SU-DHL-6 (cell line): ENCODE measurements around the gene CLIC1.

ENCODE experiments used
- H2AFZ ChIP-seq: fragments of 200-600 bp; sonication (generic); 2 replicates; pipeline ENCODE4 v1.6.1; 2014; ENCODE audit warnings: low read depth, mild to moderate bottlenecking, moderate library complexity, mixed read lengths, antibody characterized with exemption, low read length; ENCODE audit not compliant: severe bottlenecking
- H3F3A ChIP-seq: fragments of 200-600 bp; shearing (Covaris generic); 2 replicates; pipeline ENCODE4 v1.6.0; 2016; ENCODE audit warnings: antibody characterized with exemption, mild to moderate bottlenecking; ENCODE audit not compliant: insufficient read depth
- H3K27ac ChIP-seq: fragments of 200-600 bp; sonication (generic); 2 replicates; pipeline ENCODE4 v1.5.1; 2016; ENCODE audit warnings: low read depth, mild to moderate bottlenecking, low read length, moderate library complexity, mixed read lengths
- H3K27me3 ChIP-seq: fragments of 200-600 bp; sonication (generic), shearing (Covaris generic); 2 replicates; pipeline ENCODE4 v1.6.0; 2014; ENCODE audit warnings: mild to moderate bottlenecking, low read length
- H3K36me3 ChIP-seq: fragments of 200-600 bp; sonication (generic); 2 replicates; pipeline ENCODE4 v1.6.1; 2014; ENCODE audit warnings: mild to moderate bottlenecking, low read length, mixed read lengths
- H3K4me2 ChIP-seq: fragments of 300-600, 200-600 bp; shearing (Covaris generic), sonication (generic); 2 replicates; pipeline ENCODE4 v1.6.0; 2014; ENCODE audit warnings: low read length, low read depth, mild to moderate bottlenecking; ENCODE audit not compliant: poor library complexity, severe bottlenecking
- H3K4me3 ChIP-seq: fragments of 200-600 bp; sonication (generic); 2 replicates; pipeline ENCODE4 v1.5.1; 2014; ENCODE audit warnings: antibody characterized with exemption, low read length, mild to moderate bottlenecking, mixed read lengths; ENCODE audit not compliant: insufficient read depth, poor library complexity, severe bottlenecking
- H3K79me2 ChIP-seq: fragments of 200-600 bp; sonication (generic); 2 replicates; pipeline ENCODE4 v1.6.1; 2014; ENCODE audit warnings: mild to moderate bottlenecking, low read length, moderate library complexity; ENCODE audit not compliant: insufficient read depth
- H3K9ac ChIP-seq: fragments of 200-600 bp; sonication (generic); 2 replicates; pipeline ENCODE4 v1.7.0; 2014; ENCODE audit warnings: mild to moderate bottlenecking, low read length
- H3K9me2 ChIP-seq: fragments of 200-600 bp; sonication (generic); replicated peaks from 2 replicates; pipeline ENCODE4 v1.6.1; 2014; ENCODE audit warnings: low read length; ENCODE audit not compliant: insufficient read depth
- H3K9me3 ChIP-seq: fragments of 200-600 bp; sonication (generic); 2 replicates; pipeline ENCODE4 v1.6.1; 2014; ENCODE audit warnings: low read length, mixed read lengths; ENCODE audit not compliant: insufficient read depth
- H4K20me1 ChIP-seq: fragments of 200-600 bp; sonication (generic); 2 replicates; pipeline ENCODE4 v1.6.1; 2014; ENCODE audit warnings: low read depth, mild to moderate bottlenecking, antibody characterized with exemption, low read length, moderate library complexity, mixed read lengths
- CTCF ChIP-seq: fragments of 200-600 bp; sonication (generic); IDR thresholded peaks from one replicate; pipeline ENCODE4 v1.5.1; 2017; ENCODE audit warnings: antibody characterized with exemption, mild to moderate bottlenecking, low read length, moderate library complexity; ENCODE audit not compliant: insufficient read depth, poor library complexity, severe bottlenecking
- EZH2phosphoT487 ChIP-seq: fragments of 200-600 bp; sonication (generic), shearing (Covaris generic); conservative IDR thresholded peaks from 2 replicates; pipeline ENCODE4 v1.6.1; 2018; ENCODE audit warnings: mild to moderate bottlenecking, antibody characterized with exemption, low read length, moderate library complexity, mixed read lengths

Gene CLIC1

DNA sequence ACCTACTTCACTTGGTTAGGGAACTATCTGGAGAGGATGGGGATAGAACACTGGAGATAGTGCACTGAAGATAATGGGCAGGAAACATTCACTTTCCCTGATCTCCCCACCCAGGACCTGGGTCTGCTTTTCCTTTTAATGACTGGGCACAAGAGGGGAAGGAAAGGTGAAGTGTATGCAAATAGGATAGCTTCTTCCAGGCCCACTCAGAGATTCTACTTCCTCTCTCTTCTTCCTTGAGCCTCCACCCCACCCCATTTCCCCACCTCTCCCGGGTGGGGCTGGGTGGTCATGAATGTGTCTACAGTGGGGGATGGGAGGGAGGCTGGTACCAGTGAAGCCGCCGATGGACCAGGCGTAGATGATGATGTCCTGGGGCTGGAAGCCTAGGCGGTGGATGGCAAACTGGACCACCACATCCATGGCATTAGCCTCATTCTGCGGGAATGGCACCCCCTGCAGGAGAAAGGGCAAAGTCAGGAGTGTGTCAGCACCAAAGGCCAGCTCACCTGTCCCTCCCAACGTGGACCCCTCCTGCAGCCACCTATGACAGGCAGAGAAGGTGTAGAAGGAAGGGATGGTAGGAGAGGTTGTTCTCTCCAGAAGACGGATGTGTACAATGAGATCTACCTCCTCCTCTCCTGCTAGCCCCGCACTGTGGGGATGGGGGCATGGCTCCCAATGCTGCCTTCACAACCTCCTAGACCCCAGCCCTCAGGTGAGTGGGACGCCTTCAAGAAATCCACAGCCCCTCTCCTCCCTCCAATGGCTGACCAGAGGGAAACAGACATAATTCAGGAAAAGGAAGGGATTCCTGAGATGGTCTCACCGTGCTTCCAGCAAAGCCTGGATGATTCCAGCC is 46.9 kb downstream of the CLIC1 start:
- H3K4me2 ChIP-seq: no peak overlapping the region
- peak; percentile 71 for TF ChIP-seq CTCF
- TF ChIP-seq EZH2phosphoT487: no peak
- H3K9ac ChIP-seq: no peak overlapping the region
- H3K27me3 ChIP-seq: no peaks in the 10 kb centered on the region
- no peak overlapping the region for H3K27ac ChIP-seq
- H3K9me3 ChIP-seq: no peaks in the 10 kb centered on the region
- H3K4me3 ChIP-seq: no peak overlapping the region
- H4K20me1 ChIP-seq: no peaks in the 10 kb centered on the region
- H3K79me2 ChIP-seq: no peaks in the 10 kb centered on the region
- H3F3A ChIP-seq: no peaks in the 10 kb centered on the region
- H3K9me2 ChIP-seq: no peaks in the 10 kb centered on the region
- no peaks in the 10 kb centered on the region for H3K36me3 ChIP-seq
- no peak overlapping the region for H2AFZ ChIP-seq

DNA sequence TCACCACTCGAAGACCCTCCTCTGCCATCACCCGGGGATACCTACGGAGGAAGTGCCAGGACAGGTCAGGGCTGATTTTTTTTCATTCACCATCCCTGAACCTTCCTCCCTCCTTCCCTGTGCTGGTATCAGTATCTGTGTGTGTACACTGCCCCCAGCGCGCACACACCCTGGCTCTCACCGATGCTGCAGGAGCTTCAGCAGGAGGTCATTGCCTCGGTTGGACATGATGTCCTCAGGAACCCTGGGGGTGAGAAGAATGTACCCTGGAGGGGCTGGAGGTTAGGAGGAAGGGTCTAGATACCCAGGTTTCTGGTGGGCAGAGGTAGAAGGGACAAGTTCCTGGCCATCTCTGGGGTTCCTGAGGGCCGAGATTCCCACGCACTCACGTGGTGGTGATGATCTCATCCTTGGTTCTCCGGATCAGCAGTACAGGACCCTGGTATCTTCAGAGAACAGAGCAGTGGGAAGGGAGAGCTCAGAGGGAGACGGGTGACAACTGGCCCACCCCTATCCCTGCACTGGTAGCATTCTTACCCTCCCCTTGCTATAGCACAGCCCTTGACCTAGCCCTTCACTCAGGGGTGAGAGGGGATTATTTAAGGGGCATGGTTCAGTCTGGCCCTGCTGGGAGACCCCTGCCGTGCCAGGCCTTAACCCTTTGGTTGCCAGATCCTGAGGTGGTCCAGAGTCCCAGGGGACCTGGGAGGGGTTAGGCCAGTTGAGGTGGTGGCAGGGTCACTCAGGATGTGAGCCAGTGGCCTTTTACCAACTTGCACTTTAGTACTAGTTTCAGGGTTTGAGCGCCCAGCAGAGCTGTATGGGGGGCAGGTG is 48.3 kb downstream of the CLIC1 start:
- H3K27ac ChIP-seq: no peak overlapping the region

GRCh38 chr6:31687321-31687720 is 49.0 kb downstream of the CLIC1 start:
- no peak overlapping the region for H3K4me2 ChIP-seq
- H2AFZ ChIP-seq: no peak overlapping the region
- TF ChIP-seq CTCF: no peak
- no peak for TF ChIP-seq EZH2phosphoT487
- H3F3A ChIP-seq: no peaks in the 10 kb centered on the region
- no peaks in the 10 kb centered on the region for H3K36me3 ChIP-seq
- no peak overlapping the region for H3K9ac ChIP-seq
- no peaks in the 10 kb centered on the region for H3K27me3 ChIP-seq
- no peaks in the 10 kb centered on the region for H3K9me3 ChIP-seq
- H3K4me3 ChIP-seq: no peak overlapping the region
- no peaks in the 10 kb centered on the region for H3K79me2 ChIP-seq
- no peaks in the 10 kb centered on the region for H4K20me1 ChIP-seq
- no peaks in the 10 kb centered on the region for H3K9me2 ChIP-seq
- H3K27ac ChIP-seq: no peak overlapping the region

More for the DNA sequence above, 48.3 kb downstream of the CLIC1 start:
- Histone ChIP-seq H3K4me3 (no peak overlapping the region), H3K36me3 (no peaks in the 10 kb centered on the region), H4K20me1 (no peaks in the 10 kb centered on the region), H2AFZ (no peak overlapping the region), H3K9me3 (no peaks in the 10 kb centered on the region), H3K27me3 (no peaks in the 10 kb centered on the region), H3K9me2 (no peaks in the 10 kb centered on the region), H3K4me2 (no peak overlapping the region), H3F3A (no peaks in the 10 kb centered on the region), H3K9ac (no peak overlapping the region), H3K79me2 (no peaks in the 10 kb centered on the region)
- TF ChIP-seq EZH2phosphoT487 (no peak), CTCF (no peak)
